IMR-90 (cell line): ENCODE results near the gene ASB1. TPM values are rescaled to one million over a fixed set of nuclear protein-coding genes. Genes with fewer than 3 reads are reported as not detected.

Experiments used
- ATAC-seq: fragments of 200-7000 bp; cut with Tn5 transposase; 2 replicates; pipeline ENCODE4 v1.9.1; 2020; ENCODE audit warnings: low read depth, mild to moderate bottlenecking, moderate library complexity
- BruUV-seq: library from RNA; stranded (reverse); fragments of 400-500 nt; replicated peaks from 2 replicates; lab custom pipeline; 2021; lab: Mats Ljungman, UMichigan
- CTCF ChIA-PET: fragments of 300-600 bp; formaldehyde crosslinking; extraction: SDS; loops from one replicate; lab custom pipeline; 2021; ENCODE audit warnings: antibody characterized with exemption; lab: Yijun Ruan, JAX
- POLR2A ChIA-PET: fragments of 300-600 bp; sonication (Branson Sonifier 250); formaldehyde crosslinking; loops from one replicate; lab custom pipeline; 2022; ENCODE audit warnings: antibody characterized with exemption; ENCODE audit not compliant: unreplicated experiment; lab: Charles Lee
- DNase-seq: peaks from one replicate; pipeline ENCODE4 v3.0.0; 2013
- H2AFZ ChIP-seq: replicated peaks from 2 replicates; pipeline ENCODE3; 2013; ENCODE audit warnings: low read length, mild to moderate bottlenecking; ENCODE audit not compliant: poor library complexity
- H2AK5ac ChIP-seq: 2 replicates; pipeline ENCODE4 v1.6.1; 2013; ENCODE audit warnings: low read depth, low read length, inconsistent platforms
- H2AK9ac ChIP-seq: replicated peaks from 2 replicates; pipeline ENCODE3; 2013; ENCODE audit warnings: mild to moderate bottlenecking, low read depth, low read length, moderate library complexity; ENCODE audit not compliant: poor library complexity
- H2BK120ac ChIP-seq: 2 replicates; pipeline ENCODE4 v1.6.1; 2013; ENCODE audit warnings: low read depth, low read length, inconsistent platforms
- H2BK15ac ChIP-seq: 3 replicates; pipeline ENCODE4 v1.6.1; 2013; ENCODE audit warnings: low read depth, low read length, inconsistent platforms
- H2BK20ac ChIP-seq: 2 replicates; pipeline ENCODE4 v1.6.1; 2013; ENCODE audit warnings: low read depth, mild to moderate bottlenecking, inconsistent platforms, low read length, moderate library complexity
- H2BK5ac ChIP-seq: 2 replicates; pipeline ENCODE4 v1.6.1; 2013; ENCODE audit warnings: mild to moderate bottlenecking, low read depth, low read length, inconsistent platforms; ENCODE audit not compliant: poor library complexity, severe bottlenecking
- H3K14ac ChIP-seq: replicated peaks from 2 replicates; pipeline ENCODE4 v1.6.1; 2013; ENCODE audit warnings: low read depth, low read length, inconsistent platforms
- H3K18ac ChIP-seq: 2 replicates; pipeline ENCODE4 v1.6.1; 2013; ENCODE audit warnings: low read depth, low read length, control low read depth
- H3K23ac ChIP-seq: 2 replicates; pipeline ENCODE4 v1.6.1; 2013; ENCODE audit warnings: low read depth, low read length, inconsistent platforms
- H3K27ac ChIP-seq: 2 replicates; pipeline ENCODE4 v1.5.1; 2013; ENCODE audit warnings: mild to moderate bottlenecking, control low read depth, low read length; ENCODE audit not compliant: insufficient read depth
- H3K27me3 ChIP-seq: 2 replicates; pipeline ENCODE4 v1.6.1; 2013; ENCODE audit warnings: low read length; ENCODE audit not compliant: control insufficient read depth, insufficient read depth
- H3K36me3 ChIP-seq: 2 replicates; pipeline ENCODE4 v1.6.1; 2013; ENCODE audit warnings: low read length, mixed read lengths; ENCODE audit not compliant: control insufficient read depth, insufficient read depth
- H3K4ac ChIP-seq: 2 replicates; pipeline ENCODE4 v1.6.1; 2013; ENCODE audit warnings: low read depth, low read length, inconsistent platforms
- H3K4me1 ChIP-seq: 2 replicates; pipeline ENCODE4 v1.6.1; 2013; ENCODE audit warnings: low read length, mixed read lengths; ENCODE audit not compliant: control insufficient read depth, insufficient read depth
- H3K4me2 ChIP-seq: 2 replicates; pipeline ENCODE4 v1.6.1; 2013; ENCODE audit warnings: low read depth, mild to moderate bottlenecking, control low read depth, low read length, moderate library complexity
- H3K4me3 ChIP-seq: 2 replicates; pipeline ENCODE4 v1.5.1; 2013; ENCODE audit warnings: low read depth, mild to moderate bottlenecking, control low read depth, low read length, moderate library complexity; ENCODE audit not compliant: insufficient read depth
- H3K56ac ChIP-seq: 2 replicates; pipeline ENCODE4 v1.6.1; 2013; ENCODE audit warnings: low read length, inconsistent platforms; ENCODE audit not compliant: insufficient read depth; ENCODE audit errors: extremely low read depth
- H3K79me1 ChIP-seq, 2 experiments: 2 replicates each; pipeline ENCODE4 v1.6.1; 2013; ENCODE audit warnings: low read length in 2 of 2, inconsistent platforms in 1 of 2, low read depth in 1 of 2
- H3K9ac ChIP-seq: 2 replicates; pipeline ENCODE4 v1.6.1; 2013; ENCODE audit warnings: low read depth, low read length, control low read depth
- H3K9me1 ChIP-seq: 2 replicates; pipeline ENCODE4 v1.6.1; 2013; ENCODE audit warnings: low read length, inconsistent platforms; ENCODE audit not compliant: insufficient read depth
- H3K9me3 ChIP-seq: 2 replicates; pipeline ENCODE4 v1.6.1; 2013; ENCODE audit warnings: low read length; ENCODE audit not compliant: control insufficient read depth, insufficient read depth
- H4K20me1 ChIP-seq: 2 replicates; pipeline ENCODE4 v1.6.1; 2013; ENCODE audit warnings: low read length, inconsistent platforms; ENCODE audit not compliant: insufficient read depth
- H4K5ac ChIP-seq: 2 replicates; pipeline ENCODE4 v1.6.1; 2013; ENCODE audit warnings: mild to moderate bottlenecking, low read depth, low read length, control low read depth
- H4K8ac ChIP-seq, 2 experiments: 2 replicates each; pipeline ENCODE4 v1.6.1; 2013; ENCODE audit warnings: low read depth in 2 of 2, low read length in 2 of 2, control low read depth in 1 of 2, inconsistent platforms in 1 of 2
- H4K91ac ChIP-seq: 2 replicates; pipeline ENCODE4 v1.6.1; 2013; ENCODE audit warnings: low read depth, low read length, inconsistent platforms; ENCODE audit not compliant: insufficient read depth
- MXI1 ChIP-seq: IDR thresholded peaks from 2 replicates; pipeline ENCODE4 v1.6.1; 2012; ENCODE audit warnings: low read depth, mild to moderate bottlenecking, low read length, moderate library complexity, borderline replicate concordance
- RAD21 ChIP-seq: IDR thresholded peaks from 2 replicates; pipeline ENCODE4 v1.6.1; 2012; ENCODE audit warnings: low read length, improper control_type of control experiment
- SMC3 ChIP-seq: fragments of 150-350 bp; IDR thresholded peaks from 2 replicates; pipeline ENCODE4 v1.6.1; 2016; ENCODE audit warnings: low read depth, mild to moderate bottlenecking, antibody characterized with exemption, low read length, moderate library complexity
- WGBS, 2 experiments: methylation state at CpG; one replicate each; pipeline versions ENCODE4 v1.1.5 to v1.1.7; 2013; ENCODE audit warnings: missing lambda C conversion rate in 2 of 2; ENCODE audit not compliant: insufficient read length in 1 of 2; ENCODE audit errors: extremely low coverage in 2 of 2; 5-methylcytosine and 5-hydroxymethylcytosine counted together
- dilution Hi-C: fragments of 300-500 bp; cut with HindIII; formaldehyde crosslinking; loops from one replicate; pipeline ENCODE4 v1.14.3; 2018; ENCODE audit warnings: low sequenced_read_pairs; ENCODE audit not compliant: unreplicated experiment
- in situ Hi-C: fragments of 300-500 bp; cut with MboI; formaldehyde crosslinking; loops from 3 replicates; pipeline ENCODE4 v1.14.3; 2019; ENCODE audit warnings: low sequenced_read_pairs, inconsistent platforms, mixed read lengths
- intact Hi-C: fragments of 100-400 bp; cut with micrococcal nuclease; formaldehyde crosslinking; loops from 2 replicates; pipeline ENCODE4 v1.10.0; 2022
- polyA plus RNA-seq, 3 experiments: library from polyadenylated mRNA; depleted of rRNA; stranded (reverse); fragments of >200 nt; gene quantifications; 2 replicates each; pipeline ENCODE4 v1.2.3, GENCODE V29; 2012; ENCODE audit warnings: low replicate concordance in 1 of 3
- total RNA-seq: library from RNA; depleted of rRNA; stranded (reverse); fragments of >200 nt; gene quantifications from 2 replicates; pipeline ENCODE4 v1.2.3, GENCODE V29; 2012
- TF ChIP-seq, protein P1 (sequence below): conservative IDR thresholded peaks from 2 replicates; pipeline ENCODE4 v1.5.1; 2012; ENCODE audit warnings: mild to moderate bottlenecking, low read depth, low read length, improper control_type of control experiment

ASB1 gene
- total and polyA plus RNA-seq, 2 of the 4 experiments (the other 2 are of a cell fraction): 23.5 to 37.3 TPM

GRCh38 chr2:238462782-238463396, 36.2 kb downstream of the ASB1 start:
- Histone ChIP-seq H2BK5ac (no peak overlapping the region), H4K8ac (no peak overlapping the region), H3K9me3 (no peaks in the 10 kb centered on the region), H3K4me3 (no peak overlapping the region), H2BK15ac (no peak overlapping the region), H3K27me3 (no peaks in the 10 kb centered on the region), H3K9me1 (no peaks in the 10 kb centered on the region), H3K4me2 (no peak overlapping the region), H2AK9ac (no peak overlapping the region), H3K79me1 (no peaks in the 10 kb centered on the region), H4K91ac (no peak overlapping the region), H2AK5ac (no peak overlapping the region), H3K9ac (no peak overlapping the region), H3K36me3 (no peaks in the 10 kb centered on the region), H2BK20ac (no peak overlapping the region), H3K56ac (no peak overlapping the region), H2AFZ (no peak overlapping the region), H2BK120ac (no peak overlapping the region), H3K4ac (no peak overlapping the region), H3K4me1 (peaks cover 7% of the 10 kb centered on the region), H3K14ac (no peak overlapping the region), H3K23ac (no peak overlapping the region), H3K18ac (no peak overlapping the region), H4K5ac (no peak overlapping the region), H3K27ac (no peak overlapping the region), H4K20me1 (no peaks in the 10 kb centered on the region)
- dilution Hi-C loops (no loop called here), in situ Hi-C loops (loop anchor here (10.0 kb wide), 1 partner anchor 98 kb away; no protein-coding TSS in a partner anchor), intact Hi-C loops (loop anchor here (1.0 to 2.0 kb wide), 2 partner anchors 92 to 106 kb away; no protein-coding TSS in a partner anchor)
- ATAC-seq (peak; percentile 59; the same call in 1 of the 2 replicates), DNase-seq (peak; percentile 58)
- no CpG with 5 or more reads among the region's 2 CpGs for WGBS, 2 experiments
- ChIA-PET POLR2A (no interaction called here), CTCF (no interaction called here)
- BruUV-seq: no TSS peak
- TF ChIP-seq RAD21: peak; percentile 72
- TF ChIP-seq, protein P1, sequence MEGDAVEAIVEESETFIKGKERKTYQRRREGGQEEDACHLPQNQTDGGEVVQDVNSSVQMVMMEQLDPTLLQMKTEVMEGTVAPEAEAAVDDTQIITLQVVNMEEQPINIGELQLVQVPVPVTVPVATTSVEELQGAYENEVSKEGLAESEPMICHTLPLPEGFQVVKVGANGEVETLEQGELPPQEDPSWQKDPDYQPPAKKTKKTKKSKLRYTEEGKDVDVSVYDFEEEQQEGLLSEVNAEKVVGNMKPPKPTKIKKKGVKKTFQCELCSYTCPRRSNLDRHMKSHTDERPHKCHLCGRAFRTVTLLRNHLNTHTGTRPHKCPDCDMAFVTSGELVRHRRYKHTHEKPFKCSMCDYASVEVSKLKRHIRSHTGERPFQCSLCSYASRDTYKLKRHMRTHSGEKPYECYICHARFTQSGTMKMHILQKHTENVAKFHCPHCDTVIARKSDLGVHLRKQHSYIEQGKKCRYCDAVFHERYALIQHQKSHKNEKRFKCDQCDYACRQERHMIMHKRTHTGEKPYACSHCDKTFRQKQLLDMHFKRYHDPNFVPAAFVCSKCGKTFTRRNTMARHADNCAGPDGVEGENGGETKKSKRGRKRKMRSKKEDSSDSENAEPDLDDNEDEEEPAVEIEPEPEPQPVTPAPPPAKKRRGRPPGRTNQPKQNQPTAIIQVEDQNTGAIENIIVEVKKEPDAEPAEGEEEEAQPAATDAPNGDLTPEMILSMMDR: peak; percentile 76
- TF ChIP-seq SMC3: peak; percentile 77
- TF ChIP-seq MXI1: no peak
